ENCODE data around the gene CSRNP3. TPM values are rescaled to one million over a fixed set of nuclear protein-coding genes. Genes with fewer than 3 reads are reported as not detected.

Gene CSRNP3
- total RNA-seq, 1 donor from 2014 or later, result not detected

GRCh38 chr2:165617741-165618481 lies 148.4 kb downstream of the CSRNP3 start:
- no peak for TF ChIP-seq CTCF (IDR thresholded peaks at IDR 0.05)
- Mint-ChIP-seq H3K36me3 (ENCODE audit: low read depth) (no peaks in the 10 kb centered on the region), H3K27me3 (no peaks in the 10 kb centered on the region), H3K27ac (no peak overlapping the region), H3K9me3 (peaks cover 3% of the 10 kb centered on the region), H3K4me3 (no peak overlapping the region), H3K4me1 (no peaks in the 10 kb centered on the region)
- POLR2A ChIA-PET, result no interaction called here
- ATAC-seq (ENCODE audit: low read depth) (no peak), DNase-seq (no peak)
- intact Hi-C loops (cut with micrococcal nuclease), result no loop called here
- CTCF ChIA-PET, result interaction anchor here (1.1 kb wide), 1 partner anchor 257 kb away, joined by 5 read pairs; no protein-coding TSS in a partner anchor

GRCh38 chr2:165618806-165619205 lies 149.3 kb downstream of the CSRNP3 start:
- intact Hi-C loops (cut with micrococcal nuclease), result no loop called here
- Mint-ChIP-seq H3K27ac (no peak overlapping the region), H3K4me3 (no peak overlapping the region), H3K9me3 (peaks cover 3% of the 10 kb centered on the region), H3K27me3 (no peaks in the 10 kb centered on the region), H3K4me1 (no peaks in the 10 kb centered on the region), H3K36me3 (ENCODE audit: low read depth) (no peaks in the 10 kb centered on the region)
- CTCF ChIA-PET, result interaction anchor here (1.1 kb wide), 1 partner anchor 256 kb away, joined by 5 read pairs; no protein-coding TSS in a partner anchor
- ATAC-seq (ENCODE audit: low read depth) (no peak), DNase-seq (no peak)
- TF ChIP-seq CTCF (IDR thresholded peaks at IDR 0.05), result no peak
- POLR2A ChIA-PET, result no interaction called here

- Mint-ChIP-seq H3K4me1 (no peaks in the 10 kb centered on the region), H3K27ac (no peak overlapping the region), H3K36me3 (ENCODE audit: low read depth) (no peaks in the 10 kb centered on the region), H3K27me3 (no peaks in the 10 kb centered on the region), H3K4me3 (no peak overlapping the region), H3K9me3 (peaks cover 3% of the 10 kb centered on the region)
- ChIA-PET POLR2A (no interaction called here), CTCF (no interaction called here)
- no peak for TF ChIP-seq CTCF (IDR thresholded peaks at IDR 0.05)
- intact Hi-C loops (cut with micrococcal nuclease), result no loop called here
- DNase-seq (no peak), ATAC-seq (ENCODE audit: low read depth) (no peak)
These were observed 151.6 kb downstream of the CSRNP3 start for GRCh38 chr2:165621086-165621560.

GRCh38 chr2:165623161-165623560 lies 153.7 kb downstream of the CSRNP3 start:
- DNase-seq, result no peak
- no peak for ATAC-seq (ENCODE audit: low read depth)
- Mint-ChIP-seq H3K36me3 (ENCODE audit: low read depth) (no peaks in the 10 kb centered on the region), H3K4me3 (no peak overlapping the region), H3K4me1 (no peaks in the 10 kb centered on the region), H3K27ac (no peak overlapping the region), H3K27me3 (no peaks in the 10 kb centered on the region), H3K9me3 (no peaks in the 10 kb centered on the region)
- intact Hi-C loops (cut with micrococcal nuclease), result no loop called here
- POLR2A ChIA-PET, result no interaction called here
- CTCF ChIA-PET, result no interaction called here
- TF ChIP-seq CTCF (IDR thresholded peaks at IDR 0.05), result no peak

GRCh38 chr2:165623783-165624469 lies 154.4 kb downstream of the CSRNP3 start:
- Mint-ChIP-seq H3K4me3 (no peak overlapping the region), H3K27ac (no peak overlapping the region)
- ATAC-seq (ENCODE audit: low read depth), result no peak

More at GRCh38 chr2:165623783-165624469, 154.4 kb downstream of the CSRNP3 start:
- no peaks in the 10 kb centered on the region for H3K4me1 Mint-ChIP-seq
- H3K9me3 Mint-ChIP-seq, result no peaks in the 10 kb centered on the region
- TF ChIP-seq CTCF (IDR thresholded peaks at IDR 0.05), result no peak
- no peak for DNase-seq
- intact Hi-C loops (cut with micrococcal nuclease), result no loop called here
- no peaks in the 10 kb centered on the region for H3K27me3 Mint-ChIP-seq
- POLR2A ChIA-PET, result no interaction called here
- no peaks in the 10 kb centered on the region for H3K36me3 Mint-ChIP-seq (ENCODE audit: low read depth)
- CTCF ChIA-PET, result no interaction called here

Data from activated B cell treated with CpG ODN at 0.5 μM for 24 hours (primary cell).